NT2/D1 (cell line): ENCODE data around the gene ZNF341.

Source experiments
- DNase-seq: peaks from one replicate; pipeline ENCODE4 v3.0.0-alpha.2; 2011; ENCODE audit warnings: low read depth, low spot score
- H3K27me3 ChIP-seq: 2 replicates; pipeline ENCODE4 v1.6.0; 2011; ENCODE audit warnings: mild to moderate bottlenecking; ENCODE audit not compliant: insufficient read length, insufficient read depth
- H3K36me3 ChIP-seq: 2 replicates; pipeline ENCODE4 v1.6.1; 2011; ENCODE audit warnings: mild to moderate bottlenecking, low read length, mixed read lengths; ENCODE audit not compliant: insufficient read depth, insufficient read length
- H3K4me1 ChIP-seq: 2 replicates; pipeline ENCODE4 v1.5.1; 2011; ENCODE audit not compliant: insufficient read depth, insufficient read length
- H3K4me3 ChIP-seq: 2 replicates; pipeline ENCODE4 v1.5.1; 2011; ENCODE audit warnings: low read depth; ENCODE audit not compliant: insufficient read length
- H3K9ac ChIP-seq: 2 replicates; pipeline ENCODE4 v1.6.0; 2011; ENCODE audit warnings: low read depth; ENCODE audit not compliant: insufficient read length
- H3K9me3 ChIP-seq: 2 replicates; pipeline ENCODE4 v1.5.1; 2011; ENCODE audit warnings: mild to moderate bottlenecking, low read length; ENCODE audit not compliant: insufficient read depth
- SUZ12 ChIP-seq: IDR thresholded peaks from 2 replicates; pipeline ENCODE4 v1.6.1; 2011; ENCODE audit not compliant: insufficient read length, insufficient read depth; ENCODE audit errors: extremely low read depth
- YY1 ChIP-seq: IDR thresholded peaks from 2 replicates; pipeline ENCODE4 v1.6.1; 2011; ENCODE audit not compliant: insufficient read length, insufficient read depth
- ZNF274 ChIP-seq: IDR thresholded peaks from 2 replicates; pipeline ENCODE4 v1.6.1; 2011; ENCODE audit warnings: mild to moderate bottlenecking, low read depth, low read length

ZNF341 gene

DNA sequence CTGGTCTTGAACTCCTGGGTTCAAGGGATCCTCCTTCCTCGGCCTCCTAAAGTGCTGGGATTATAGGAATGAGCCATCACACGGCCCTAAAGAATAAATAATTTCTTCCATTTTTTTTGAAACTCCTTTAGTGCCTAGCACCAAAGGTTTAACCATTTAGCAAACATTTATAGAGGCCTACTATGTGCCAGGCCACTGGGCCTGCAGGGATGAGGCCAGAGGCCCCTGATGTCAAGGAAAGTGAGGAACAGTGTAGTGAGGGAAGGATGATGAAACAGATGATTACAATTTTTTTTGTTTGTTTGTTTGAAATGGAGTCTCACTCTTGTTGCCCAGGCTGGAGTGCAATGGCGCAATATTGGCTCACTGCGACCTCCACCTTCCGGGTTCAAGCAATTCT, 33.8 kb downstream of the ZNF341 start:
- H3K36me3 ChIP-seq: peaks cover 14% of the 10 kb centered on the region
- H3K9me3 ChIP-seq: no peaks in the 10 kb centered on the region
- no peak for DNase-seq
- H3K4me1 ChIP-seq: no peaks in the 10 kb centered on the region
- no peak for TF ChIP-seq ZNF274
- no peak for TF ChIP-seq SUZ12
- no peak for TF ChIP-seq YY1
- no peak overlapping the region for H3K9ac ChIP-seq
- no peaks in the 10 kb centered on the region for H3K27me3 ChIP-seq
- no peak overlapping the region for H3K4me3 ChIP-seq

DNA sequence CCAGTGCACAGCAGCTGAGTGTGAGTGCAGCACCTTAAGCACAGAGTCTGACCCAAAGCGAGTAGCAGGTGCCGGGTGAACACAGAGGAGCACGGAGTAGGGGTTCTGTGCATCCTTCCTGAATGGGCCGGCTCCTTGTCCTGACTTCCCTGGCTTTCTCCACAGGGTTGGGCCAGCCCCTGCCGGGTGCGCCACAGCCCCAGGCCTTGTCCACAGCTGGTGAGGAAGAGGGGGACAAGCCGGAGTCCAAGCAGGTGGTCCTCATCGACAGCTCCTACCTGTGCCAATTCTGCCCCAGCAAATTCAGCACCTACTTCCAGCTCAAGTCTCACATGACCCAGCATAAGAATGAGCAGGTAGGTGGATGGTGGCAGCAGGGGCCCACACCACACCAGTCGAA, 34.9 kb downstream of the ZNF341 start:
- no peak overlapping the region for H3K9ac ChIP-seq
- no peaks in the 10 kb centered on the region for H3K4me1 ChIP-seq
- peaks cover 11% of the 10 kb centered on the region for H3K36me3 ChIP-seq
- H3K4me3 ChIP-seq: no peak overlapping the region
- no peaks in the 10 kb centered on the region for H3K27me3 ChIP-seq
- TF ChIP-seq ZNF274 (no peak), SUZ12 (no peak), YY1 (no peak)
- no peak for DNase-seq
- H3K9me3 ChIP-seq: no peaks in the 10 kb centered on the region

DNA sequence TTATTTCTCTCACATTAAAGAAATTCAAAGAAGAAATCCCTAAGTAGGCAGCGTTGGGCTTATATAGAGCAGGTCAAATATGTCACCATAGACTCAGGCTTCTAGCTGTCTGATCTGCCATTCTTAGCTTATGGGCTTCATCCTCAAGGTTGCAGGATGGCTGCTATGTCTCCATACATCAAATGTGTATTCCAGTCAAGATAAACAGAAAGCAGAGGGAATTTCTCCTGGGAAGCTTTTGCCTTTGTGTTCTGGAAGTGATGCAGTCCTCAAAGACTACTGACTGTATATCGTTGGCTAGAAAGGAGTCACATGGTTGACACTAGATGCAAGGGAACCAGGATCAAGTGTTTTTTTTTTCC, 36.0 kb downstream of the ZNF341 start:
- no peak for TF ChIP-seq SUZ12
- TF ChIP-seq YY1: no peak
- TF ChIP-seq ZNF274: no peak
- H3K27me3 ChIP-seq: no peaks in the 10 kb centered on the region
- no peak overlapping the region for H3K4me3 ChIP-seq
- H3K9me3 ChIP-seq: no peaks in the 10 kb centered on the region
- H3K4me1 ChIP-seq: no peaks in the 10 kb centered on the region
- no peak overlapping the region for H3K9ac ChIP-seq
- no peak for DNase-seq
- peaks cover 8% of the 10 kb centered on the region for H3K36me3 ChIP-seq

DNA sequence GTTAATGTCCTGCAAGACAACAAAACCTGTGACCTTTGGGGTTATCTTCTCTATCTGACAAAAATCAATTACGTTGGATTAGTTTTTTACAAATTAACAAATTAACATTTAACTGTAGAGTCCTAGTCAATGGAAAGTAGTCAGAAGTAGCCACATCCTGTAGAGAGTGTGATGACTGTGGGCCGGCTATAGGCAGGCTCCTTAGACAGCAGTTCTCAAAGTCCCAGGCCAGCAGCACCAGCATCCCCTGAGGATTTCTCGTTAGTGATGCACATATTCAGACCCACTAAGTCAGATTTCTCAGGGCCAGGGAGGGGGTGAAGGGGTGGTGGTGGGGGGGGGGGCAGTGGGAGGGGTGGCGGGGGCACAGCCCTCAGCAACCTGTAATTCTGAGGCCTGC, 37.2 kb downstream of the ZNF341 start:
- Histone ChIP-seq H3K27me3 (no peaks in the 10 kb centered on the region), H3K9me3 (no peaks in the 10 kb centered on the region), H3K9ac (no peak overlapping the region), H3K4me3 (no peak overlapping the region), H3K4me1 (no peaks in the 10 kb centered on the region), H3K36me3 (peaks cover 8% of the 10 kb centered on the region)
- DNase-seq: peak; percentile 36
- TF ChIP-seq ZNF274 (no peak), YY1 (no peak), SUZ12 (no peak)

DNA sequence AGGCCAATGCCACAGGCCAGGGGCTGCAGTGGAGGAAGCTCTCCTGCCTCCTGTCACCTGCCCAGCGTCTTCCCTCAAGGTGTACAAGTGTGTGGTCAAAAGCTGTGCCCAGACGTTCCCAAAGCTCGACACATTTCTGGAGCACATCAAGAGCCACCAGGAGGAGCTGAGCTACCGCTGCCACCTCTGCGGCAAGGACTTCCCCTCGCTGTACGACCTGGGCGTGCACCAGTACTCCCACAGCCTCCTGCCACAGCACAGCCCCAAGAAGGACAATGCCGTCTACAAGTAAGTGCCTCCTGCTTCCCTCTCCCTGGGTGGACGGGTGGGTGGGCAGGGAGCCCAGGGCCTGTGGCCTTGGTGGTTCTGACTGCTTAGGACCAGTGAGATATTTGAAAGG, 38.2 kb downstream of the ZNF341 start:
- TF ChIP-seq SUZ12: no peak
- TF ChIP-seq YY1: no peak
- TF ChIP-seq ZNF274: no peak
- Histone ChIP-seq H3K9ac (no peak overlapping the region), H3K4me1 (no peaks in the 10 kb centered on the region), H3K9me3 (no peaks in the 10 kb centered on the region), H3K36me3 (peaks cover 8% of the 10 kb centered on the region), H3K27me3 (no peaks in the 10 kb centered on the region), H3K4me3 (no peak overlapping the region)
- no peak for DNase-seq

DNA sequence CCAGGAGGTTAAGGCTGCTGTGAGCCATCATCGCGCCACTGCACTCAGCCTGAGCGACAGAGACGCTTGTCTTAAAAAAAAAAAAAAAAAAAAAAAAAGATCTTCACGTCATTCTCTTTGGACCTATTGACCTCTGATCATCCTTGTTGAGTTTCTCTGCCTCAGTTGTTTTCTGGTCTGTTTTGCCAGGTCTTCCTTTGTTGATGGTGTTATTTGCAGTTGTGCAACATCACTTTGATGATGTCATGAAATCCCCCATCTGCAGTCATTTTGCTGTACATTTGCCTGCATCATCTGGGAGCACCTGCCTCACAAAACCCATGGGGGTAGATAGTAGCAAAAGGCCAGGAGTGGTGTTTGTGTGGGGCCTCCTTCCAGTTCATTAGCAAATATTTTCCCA, 40.1 kb downstream of the ZNF341 start:
- Histone ChIP-seq H3K4me1 (no peaks in the 10 kb centered on the region), H3K27me3 (no peaks in the 10 kb centered on the region), H3K9ac (no peak overlapping the region), H3K36me3 (peaks cover 5% of the 10 kb centered on the region), H3K4me3 (no peak overlapping the region), H3K9me3 (no peaks in the 10 kb centered on the region)
- DNase-seq: no peak
- no peak for TF ChIP-seq ZNF274
- TF ChIP-seq SUZ12: no peak

DNA sequence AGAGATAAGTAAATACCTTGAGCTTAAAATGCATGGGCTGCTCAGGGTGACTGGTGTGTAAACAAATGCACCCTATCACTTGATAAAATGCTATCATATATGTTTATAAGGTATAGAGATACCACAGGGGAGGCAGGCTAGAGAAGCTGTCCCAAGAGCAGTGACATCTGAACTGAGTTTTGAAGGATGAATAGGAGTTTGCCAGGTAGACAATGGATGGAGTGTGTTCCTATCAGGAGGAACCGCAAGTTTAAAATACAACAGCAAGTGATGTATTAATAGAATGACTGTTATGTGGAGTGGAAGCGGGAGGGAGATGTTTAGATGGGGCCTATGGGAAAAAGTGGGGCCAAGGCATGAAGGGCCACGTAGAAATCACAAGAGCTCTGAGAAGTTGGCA, 40.6 kb downstream of the ZNF341 start:
- no peak for TF ChIP-seq ZNF274
- TF ChIP-seq SUZ12: no peak
- no peak for TF ChIP-seq YY1

More for the DNA sequence above, 40.6 kb downstream of the ZNF341 start:
- H3K4me3 ChIP-seq: no peak overlapping the region
- no peaks in the 10 kb centered on the region for H3K4me1 ChIP-seq
- no peaks in the 10 kb centered on the region for H3K9me3 ChIP-seq
- H3K36me3 ChIP-seq: peaks cover 4% of the 10 kb centered on the region
- H3K9ac ChIP-seq: no peak overlapping the region
- no peak for DNase-seq
- no peaks in the 10 kb centered on the region for H3K27me3 ChIP-seq
